Panc1 (cell line): ENCODE results near the gene SLC6A11. TPM values are rescaled to one million over a fixed set of nuclear protein-coding genes. Genes with fewer than 3 reads are reported as not detected.

Source experiments
- ATAC-seq: fragments of 200-7000 bp; cut with Tn5 transposase; 2 replicates; pipeline ENCODE4 v1.9.1; 2020; ENCODE audit warnings: mild to moderate bottlenecking, moderate library complexity
- BruUV-seq: library from RNA; stranded (reverse); fragments of 400-500 nt; replicated peaks from 2 replicates; lab custom pipeline; 2021; lab: Mats Ljungman, UMichigan
- CTCF ChIA-PET: fragments of 300-600 bp; sonication (Branson Sonifier 250); formaldehyde crosslinking; loops from one replicate; lab custom pipeline; 2022; ENCODE audit warnings: antibody characterized with exemption; lab: Charles Lee
- POLR2A ChIA-PET: fragments of 300-600 bp; sonication (Branson Sonifier 250); formaldehyde crosslinking; loops from one replicate; lab custom pipeline; 2022; ENCODE audit warnings: antibody characterized with exemption; lab: Charles Lee
- DNase-seq: peaks from one replicate; pipeline ENCODE4 v3.0.0-alpha.2; 2010; ENCODE audit warnings: low read depth, low spot score
- H3K27ac ChIP-seq: 2 replicates; pipeline ENCODE4 v1.5.1; 2011; ENCODE audit warnings: mild to moderate bottlenecking, low read length, inconsistent platforms
- H3K27me3 ChIP-seq: fragments of 200-500 bp; sonication (Bioruptor generic); 2 replicates; pipeline ENCODE4 v1.6.0; 2014; ENCODE audit warnings: low read length, inconsistent platforms; ENCODE audit not compliant: control insufficient read depth, insufficient read depth
- H3K36me3 ChIP-seq: fragments of 200-500 bp; sonication (Bioruptor generic); 2 replicates; pipeline ENCODE4 v1.5.1; 2014; ENCODE audit warnings: inconsistent platforms, mild to moderate bottlenecking, low read length, moderate library complexity; ENCODE audit not compliant: control insufficient read depth, insufficient read depth
- H3K4me1 ChIP-seq: 2 replicates; pipeline ENCODE4 v1.5.1; 2011; ENCODE audit warnings: inconsistent platforms, mild to moderate bottlenecking, low read length, moderate library complexity; ENCODE audit not compliant: control insufficient read depth, insufficient read depth
- H3K4me3 ChIP-seq, 2 experiments: 2 replicates each; pipeline ENCODE4 v1.5.1; 2011 to 2012; ENCODE audit warnings: low read depth in 2 of 2, low read length in 2 of 2, mild to moderate bottlenecking in 2 of 2, inconsistent platforms in 1 of 2, moderate library complexity in 1 of 2
- H3K9me3 ChIP-seq: fragments of 200-500 bp; sonication (Bioruptor generic); 2 replicates; pipeline ENCODE4 v1.5.1; 2014; ENCODE audit warnings: low read depth, mild to moderate bottlenecking, inconsistent platforms, low read length, moderate library complexity; ENCODE audit not compliant: control insufficient read depth, insufficient read depth
- CTCF ChIP-seq: fragments of 450-650 bp; IDR thresholded peaks from 2 replicates; pipeline ENCODE4 v1.5.1; 2017; ENCODE audit warnings: mild to moderate bottlenecking
- POLR2AphosphoS5 ChIP-seq: IDR thresholded peaks from 2 replicates; pipeline ENCODE4 v1.6.1; 2012; ENCODE audit warnings: mild to moderate bottlenecking, low read depth, low read length, moderate library complexity
- REST ChIP-seq, 2 experiments: IDR thresholded peaks; 2 replicates each; pipeline ENCODE4 v1.6.1; 2011 to 2012; ENCODE audit warnings: low read depth in 2 of 2, control low read depth in 1 of 2, low read length in 1 of 2, mild to moderate bottlenecking in 1 of 2, moderate library complexity in 1 of 2; ENCODE audit not compliant: insufficient read depth in 1 of 2
- SIN3A ChIP-seq: IDR thresholded peaks from 2 replicates; pipeline ENCODE4 v1.6.1; 2012; ENCODE audit warnings: low read depth, mild to moderate bottlenecking, low read length, moderate library complexity, borderline replicate concordance; ENCODE audit not compliant: insufficient read depth
- TCF7L2 ChIP-seq: IDR thresholded peaks from 2 replicates; pipeline ENCODE4 v1.6.1; 2011; ENCODE audit warnings: mild to moderate bottlenecking, low read depth, low read length, inconsistent platforms
- in situ Hi-C: cut with HindIII; loops from 2 replicates; pipeline ENCODE4 v1.10.0; 2016; ENCODE audit warnings: low sequenced_read_pairs, low pct_unique_long_range_greater_than_20kb
- intact Hi-C: fragments of 100-400 bp; cut with micrococcal nuclease; formaldehyde crosslinking; loops from one replicate; pipeline ENCODE4 v1.10.0; 2022; ENCODE audit not compliant: unreplicated experiment
- total RNA-seq: library from RNA; stranded (reverse); gene quantifications from one replicate; pipeline ENCODE4 v1.2.1, GENCODE V29; 2021; ENCODE audit not compliant: unreplicated experiment

Gene SLC6A11
- total RNA-seq, 1 experiment from 2014 or later = not detected

- intact Hi-C loops = no loop called here
- in situ Hi-C loops = no loop called here
- no TSS peak for BruUV-seq
- no peaks in the 10 kb centered on the region for H3K27me3 ChIP-seq
- H3K4me1 ChIP-seq = no peaks in the 10 kb centered on the region
- TF ChIP-seq TCF7L2 (no peak), CTCF (no peak)
- no peak overlapping the region for H3K27ac ChIP-seq
- POLR2A ChIA-PET = no interaction called here
- CTCF ChIA-PET = no interaction called here
- H3K36me3 ChIP-seq = no peaks in the 10 kb centered on the region
- H3K9me3 ChIP-seq = peaks cover 8% of the 10 kb centered on the region; the same call in 1 of the 2 replicates
- DNase-seq (no peak), ATAC-seq (no peak)
- no peak overlapping the region for H3K4me3 ChIP-seq
Measured at GRCh38 chr3:10911350-10912002, 95.4 kb downstream of the SLC6A11 start.

GRCh38 chr3:10912786-10913185 is 96.8 kb downstream of the SLC6A11 start:
- no peaks in the 10 kb centered on the region for H3K27me3 ChIP-seq
- H3K4me1 ChIP-seq = no peaks in the 10 kb centered on the region
- H3K27ac ChIP-seq = no peak overlapping the region
- TF ChIP-seq CTCF = no peak
- no peak for TF ChIP-seq REST (IDR thresholded peaks at IDR 0.05; ENCODE audit: insufficient read depth in 1 of 2, low read depth in 2 of 2, low read length in 1 of 2)
- TF ChIP-seq POLR2AphosphoS5 = no peak
- no peak for TF ChIP-seq TCF7L2
- no peak for TF ChIP-seq SIN3A
- no peak overlapping the region for H3K4me3 ChIP-seq
- ATAC-seq = no peak
- no TSS peak for BruUV-seq
- CTCF ChIA-PET = no interaction called here
- H3K9me3 ChIP-seq = no peaks in the 10 kb centered on the region
- DNase-seq = no peak
- H3K36me3 ChIP-seq = no peaks in the 10 kb centered on the region
- in situ Hi-C loops (no loop called here), intact Hi-C loops (no loop called here)
- POLR2A ChIA-PET = no interaction called here
